GM12878 (cell line): ENCODE results near the gene NARF.

Source experiments
- BHLHE40 ChIP-seq, 2 experiments: fragments of 450-650 bp in 1 of 2; IDR thresholded peaks; 2 replicates each; pipeline ENCODE4 v1.6.1; 2011 to 2017; ENCODE audit warnings: low read depth in 2 of 2, borderline replicate concordance in 1 of 2, improper control_type of control experiment in 1 of 2, low read length in 1 of 2, mild to moderate bottlenecking in 1 of 2
- CEBPB ChIP-seq, 2 experiments: fragments of 150-350 bp in 1 of 2; IDR thresholded peaks; 2 replicates each; pipeline ENCODE4 v1.6.1; 2012 to 2014; ENCODE audit warnings: low read depth in 2 of 2, low read length in 2 of 2, borderline replicate concordance in 1 of 2, inconsistent platforms in 1 of 2
- EED ChIP-seq: sonication (generic); IDR thresholded peaks from 2 replicates; pipeline ENCODE4 v1.6.1; 2016; ENCODE audit warnings: antibody characterized with exemption, low read depth
- EZH2 ChIP-seq: IDR thresholded peaks from 2 replicates; pipeline ENCODE4 v1.6.1; 2012; ENCODE audit warnings: low read depth, mild to moderate bottlenecking, control low read depth, inconsistent platforms, low read length, borderline replicate concordance; ENCODE audit not compliant: control insufficient read depth
- JUNB ChIP-seq: IDR thresholded peaks from 2 replicates; pipeline ENCODE4 v1.6.1; 2016; ENCODE audit warnings: antibody characterized with exemption, mild to moderate bottlenecking
- MYC ChIP-seq: IDR thresholded peaks from 2 replicates; pipeline ENCODE4 v1.6.1; 2011; ENCODE audit warnings: mild to moderate bottlenecking, low read length, moderate library complexity, inconsistent platforms; ENCODE audit not compliant: insufficient read depth, insufficient replicate concordance, insufficient read length, severe bottlenecking
- NFYB ChIP-seq: IDR thresholded peaks from 2 replicates; pipeline ENCODE4 v1.6.1; 2011; ENCODE audit warnings: low read depth, mild to moderate bottlenecking, low read length, improper control_type of control experiment, moderate library complexity; ENCODE audit not compliant: insufficient read depth
- POLR2AphosphoS2 ChIP-seq: IDR thresholded peaks from 2 replicates; pipeline ENCODE4 v1.6.1; 2011; ENCODE audit warnings: low read depth, mild to moderate bottlenecking, low read length, improper control_type of control experiment, moderate library complexity
- POLR2AphosphoS5 ChIP-seq: IDR thresholded peaks from 2 replicates; pipeline ENCODE4 v1.6.1; 2011; ENCODE audit warnings: mild to moderate bottlenecking, low read length, inconsistent platforms
- RAD21 ChIP-seq: IDR thresholded peaks from 2 replicates; pipeline ENCODE4 v1.6.1; 2011; ENCODE audit warnings: mild to moderate bottlenecking, low read depth, low read length, moderate library complexity; ENCODE audit not compliant: insufficient read depth
- SIN3A ChIP-seq: IDR thresholded peaks from 2 replicates; pipeline ENCODE4 v1.6.1; 2012; ENCODE audit warnings: low read depth, low read length, improper control_type of control experiment
- TF ChIP-seq, protein P1 (sequence below), 3 experiments: IDR thresholded peaks in 2 of 3; conservative IDR thresholded peaks in 1 of 3; 2 replicates each; pipeline ENCODE4 v1.5.1; 2011; ENCODE audit warnings: low read depth in 3 of 3, low read length in 3 of 3, mild to moderate bottlenecking in 3 of 3, control low read depth in 2 of 3, moderate library complexity in 2 of 3, inconsistent platforms in 1 of 3, mixed read lengths in 1 of 3; ENCODE audit not compliant: control insufficient read depth in 2 of 3, insufficient read depth in 1 of 3; ENCODE audit errors: extremely low read depth in 1 of 3

DNA sequence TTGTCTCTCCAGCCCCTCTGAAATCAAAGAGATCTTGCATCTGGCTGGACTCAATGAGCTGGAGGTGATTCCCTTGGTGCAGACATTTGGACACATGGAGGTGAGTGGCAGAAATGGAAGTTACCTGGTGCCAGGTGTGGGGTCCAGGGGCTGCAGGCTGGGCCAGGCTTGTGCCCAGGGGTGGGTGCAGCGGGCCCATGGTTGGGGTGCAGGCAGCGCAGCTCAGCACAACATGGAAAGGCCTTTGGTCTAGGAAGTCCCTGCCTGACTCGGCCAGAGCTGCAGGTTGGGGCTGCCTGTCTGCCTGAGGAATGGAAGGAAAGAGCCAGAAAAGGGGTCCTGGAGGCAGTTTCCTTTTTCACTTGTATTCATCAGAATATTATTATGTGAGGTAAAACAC, 30.0 kb upstream of the NARF start:
- TF ChIP-seq BHLHE40 (IDR thresholded peaks at IDR 0.05; ENCODE audit: borderline replicate concordance in 1 of 2, low read depth in 2 of 2, low read length in 1 of 2) (no peak), MYC (no peak), RAD21 (no peak), EED (no peak), EZH2 (no peak), CEBPB (IDR thresholded peaks at IDR 0.05; ENCODE audit: borderline replicate concordance in 1 of 2, low read depth in 2 of 2, low read length in 2 of 2) (no peak), JUNB (no peak), POLR2AphosphoS2 (no peak), POLR2AphosphoS5 (no peak), SIN3A (no peak), NFYB (no peak)
- TF ChIP-seq, protein P1, sequence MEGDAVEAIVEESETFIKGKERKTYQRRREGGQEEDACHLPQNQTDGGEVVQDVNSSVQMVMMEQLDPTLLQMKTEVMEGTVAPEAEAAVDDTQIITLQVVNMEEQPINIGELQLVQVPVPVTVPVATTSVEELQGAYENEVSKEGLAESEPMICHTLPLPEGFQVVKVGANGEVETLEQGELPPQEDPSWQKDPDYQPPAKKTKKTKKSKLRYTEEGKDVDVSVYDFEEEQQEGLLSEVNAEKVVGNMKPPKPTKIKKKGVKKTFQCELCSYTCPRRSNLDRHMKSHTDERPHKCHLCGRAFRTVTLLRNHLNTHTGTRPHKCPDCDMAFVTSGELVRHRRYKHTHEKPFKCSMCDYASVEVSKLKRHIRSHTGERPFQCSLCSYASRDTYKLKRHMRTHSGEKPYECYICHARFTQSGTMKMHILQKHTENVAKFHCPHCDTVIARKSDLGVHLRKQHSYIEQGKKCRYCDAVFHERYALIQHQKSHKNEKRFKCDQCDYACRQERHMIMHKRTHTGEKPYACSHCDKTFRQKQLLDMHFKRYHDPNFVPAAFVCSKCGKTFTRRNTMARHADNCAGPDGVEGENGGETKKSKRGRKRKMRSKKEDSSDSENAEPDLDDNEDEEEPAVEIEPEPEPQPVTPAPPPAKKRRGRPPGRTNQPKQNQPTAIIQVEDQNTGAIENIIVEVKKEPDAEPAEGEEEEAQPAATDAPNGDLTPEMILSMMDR (IDR thresholded peaks at IDR 0.05 in 2 of 3, conservative IDR thresholded peaks at IDR 0.05 in 1 of 3; ENCODE audit: control insufficient read depth in 2 of 3, extremely low read depth in 1 of 3, insufficient read depth in 1 of 3, low read depth in 3 of 3, low read length in 3 of 3), result no peak
